Smooth muscle cell of the brain vasculature (primary cell): ENCODE results near the gene AQR.
"Not testable (repeated sequence)": the region's sequence is repeated elsewhere in the genome, so short reads cannot be mapped to it uniquely, and the experiment has no call there.

Experiments
- DNase-seq: peaks from one replicate; pipeline ENCODE4 v3.0.0-alpha.2; 2012; ENCODE audit warnings: low read depth, low spot score

AQR gene

DNA sequence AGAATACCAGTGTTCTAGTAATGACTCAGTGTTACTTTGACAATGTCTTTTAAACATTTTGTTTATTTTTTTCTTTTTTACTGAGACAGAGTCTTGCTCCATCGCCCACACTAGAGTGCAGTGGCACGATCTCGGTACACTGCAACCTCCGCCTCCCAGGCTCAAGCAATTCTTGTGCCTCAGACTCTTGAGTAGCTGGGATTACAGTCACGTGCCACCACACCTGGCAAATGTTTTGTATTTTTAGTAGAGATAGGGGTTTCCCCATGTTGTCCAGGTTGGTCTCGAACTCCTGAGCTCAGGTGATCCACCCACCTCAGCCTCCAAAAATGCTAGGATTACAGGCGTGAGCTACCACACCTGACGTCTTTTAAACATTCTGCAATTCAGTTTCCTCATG, 15.7 kb downstream of the AQR start:
- no peak for DNase-seq

DNA sequence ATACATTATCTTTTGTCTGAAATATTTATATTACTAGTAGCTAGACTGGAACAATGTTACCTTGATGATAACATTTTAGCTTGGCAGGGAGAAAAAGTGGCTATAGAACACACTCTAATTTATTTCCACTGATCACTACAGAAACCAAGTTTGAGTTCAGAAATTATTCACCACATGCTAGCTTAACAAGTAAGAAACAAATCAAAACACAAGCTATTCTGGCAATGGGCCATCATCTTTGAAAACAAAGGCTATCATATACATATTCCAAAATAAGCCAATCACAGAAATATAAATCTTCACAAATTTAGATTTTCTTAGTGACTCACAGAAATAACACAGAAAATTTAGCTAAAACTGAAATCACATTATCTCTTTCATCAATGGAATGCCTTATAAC, 17.1 kb downstream of the AQR start:
- DNase-seq = no peak

DNA sequence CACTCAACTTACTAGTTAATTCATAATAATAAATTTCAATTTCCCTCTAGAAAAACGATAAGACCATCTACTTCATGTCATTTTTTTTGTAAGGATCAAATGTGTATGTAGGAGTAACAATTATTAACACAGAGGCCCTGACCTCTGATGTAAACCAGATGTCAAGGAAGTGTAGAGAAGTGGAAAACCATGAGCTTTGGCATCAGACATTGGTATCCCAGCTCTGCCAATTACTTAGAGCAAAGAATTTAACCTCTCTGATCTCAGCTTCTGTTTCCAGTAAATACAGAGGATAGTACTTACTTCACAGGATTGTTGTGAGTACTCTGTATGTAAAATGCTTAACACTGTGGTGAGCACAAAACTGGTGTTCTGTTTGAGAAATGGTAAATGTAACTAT, 17.5 kb downstream of the AQR start:
- DNase-seq = no peak

DNA sequence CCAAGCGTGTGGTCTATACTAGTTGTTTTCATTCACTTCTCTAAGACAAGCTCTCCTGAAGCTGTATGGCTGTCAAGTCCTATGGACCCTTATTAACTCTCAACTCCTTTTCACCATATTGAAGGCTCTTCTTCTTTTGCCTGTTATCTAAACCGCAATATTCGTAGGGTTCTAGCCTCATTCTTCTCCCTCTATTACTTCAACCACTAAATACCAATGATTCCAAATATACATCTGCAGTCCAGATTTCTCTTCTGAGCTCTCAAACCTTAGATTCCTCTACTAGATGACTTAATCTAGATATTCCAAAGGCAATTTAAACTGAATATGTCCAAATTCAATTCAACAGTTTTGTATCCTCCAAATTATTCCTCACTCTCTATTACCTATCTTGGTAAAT, 24.6 kb downstream of the AQR start:
- no peak for DNase-seq

DNA sequence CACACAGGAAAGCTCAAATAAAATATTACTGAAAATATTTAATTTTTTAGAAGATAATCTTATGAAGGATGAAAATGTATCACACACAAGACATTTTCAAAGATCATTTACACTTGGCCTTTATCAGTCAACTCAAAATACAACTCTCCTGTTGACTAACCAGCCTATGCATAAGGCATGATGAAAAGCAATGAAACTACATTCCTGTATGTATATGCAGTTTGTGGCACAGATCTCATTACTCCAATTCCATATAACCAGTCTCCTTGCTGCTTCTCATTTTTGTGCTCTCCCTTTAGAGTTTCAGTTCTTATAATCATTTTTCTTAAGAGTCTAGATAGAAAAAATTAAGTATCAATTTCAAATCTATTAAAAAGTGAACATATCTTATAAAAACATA, 25.8 kb downstream of the AQR start:
- DNase-seq = no peak

DNA sequence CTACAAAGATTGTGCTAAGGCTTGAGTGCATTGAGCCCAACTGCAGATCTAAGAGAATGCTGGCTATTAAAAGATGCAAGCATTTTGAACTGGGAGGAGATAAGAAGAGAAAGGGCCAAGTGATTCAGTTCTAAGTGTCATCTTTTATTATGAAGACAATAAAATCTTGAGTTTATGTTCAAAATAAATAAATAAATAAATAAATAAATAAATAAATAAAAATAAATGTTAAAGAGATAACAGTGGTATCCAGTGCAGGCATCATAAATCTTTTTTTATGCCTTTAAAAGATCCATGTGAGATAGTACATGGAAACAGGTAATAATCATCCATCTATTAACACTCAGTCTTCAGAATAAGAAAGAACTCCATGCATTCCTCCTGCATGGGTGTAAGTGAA, 26.3 kb downstream of the AQR start:
- DNase-seq = not testable (repeated sequence)

DNA sequence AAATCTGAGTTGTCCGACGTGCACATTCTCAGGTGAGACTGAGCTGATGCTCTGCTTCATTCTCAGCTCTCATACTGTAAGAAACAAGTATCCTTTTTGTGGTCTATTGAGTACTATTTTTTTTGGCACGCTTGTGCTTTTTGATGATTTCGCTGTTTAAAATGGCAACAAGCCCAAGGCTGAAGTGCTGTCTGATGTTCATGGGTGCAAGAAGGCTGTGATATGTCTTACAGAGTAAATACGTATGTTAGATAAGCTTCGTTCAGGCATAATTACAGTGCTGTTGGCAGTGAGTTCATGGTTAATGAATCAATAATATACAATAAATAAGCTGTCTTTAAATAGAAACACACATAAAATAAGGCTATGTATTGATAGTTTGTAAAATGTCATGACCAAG, 27.2 kb downstream of the AQR start:
- DNase-seq = peak; percentile 55

DNA sequence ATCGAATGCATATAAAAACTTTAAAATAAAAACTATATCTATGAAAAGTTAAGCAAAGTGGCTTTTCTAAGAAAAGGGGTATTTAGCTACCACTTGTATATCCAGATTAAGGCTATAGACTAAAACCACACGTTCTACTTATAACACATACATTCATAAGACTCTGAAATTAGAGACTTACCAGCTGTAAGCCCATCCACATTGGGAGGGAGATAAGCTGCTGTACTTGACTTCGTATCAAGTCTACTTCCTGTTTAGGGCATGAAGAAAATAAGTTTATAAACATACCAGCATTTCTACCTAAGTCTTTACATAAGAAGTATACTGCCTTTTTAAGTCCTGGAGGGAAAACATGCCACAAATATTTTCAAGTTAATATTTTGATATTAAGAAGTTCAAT, 27.7 kb downstream of the AQR start:
- DNase-seq = no peak

DNA sequence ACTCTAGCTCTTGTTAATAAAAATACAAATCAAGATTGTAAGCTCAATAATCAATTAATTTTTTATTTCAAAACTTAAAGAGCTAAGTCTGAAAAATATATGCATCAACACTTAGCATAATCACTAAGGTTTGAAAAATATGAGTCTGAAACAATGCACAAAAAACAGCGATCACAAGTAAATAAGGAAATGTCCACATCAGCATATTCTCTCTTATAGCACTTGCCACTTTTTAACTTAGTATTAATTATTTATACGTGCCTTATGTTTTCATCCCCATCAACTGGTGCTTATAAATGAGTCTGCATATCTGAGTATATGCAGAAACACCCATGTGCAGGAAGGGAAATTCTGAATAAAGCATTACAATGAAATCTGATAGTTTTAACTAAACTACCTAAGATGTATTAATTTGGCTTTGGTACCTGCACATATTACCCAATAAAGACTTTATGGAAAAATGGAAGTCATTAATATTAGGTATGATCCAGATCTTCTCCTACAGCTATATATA, 28.3 kb downstream of the AQR start:
- DNase-seq = no peak

DNA sequence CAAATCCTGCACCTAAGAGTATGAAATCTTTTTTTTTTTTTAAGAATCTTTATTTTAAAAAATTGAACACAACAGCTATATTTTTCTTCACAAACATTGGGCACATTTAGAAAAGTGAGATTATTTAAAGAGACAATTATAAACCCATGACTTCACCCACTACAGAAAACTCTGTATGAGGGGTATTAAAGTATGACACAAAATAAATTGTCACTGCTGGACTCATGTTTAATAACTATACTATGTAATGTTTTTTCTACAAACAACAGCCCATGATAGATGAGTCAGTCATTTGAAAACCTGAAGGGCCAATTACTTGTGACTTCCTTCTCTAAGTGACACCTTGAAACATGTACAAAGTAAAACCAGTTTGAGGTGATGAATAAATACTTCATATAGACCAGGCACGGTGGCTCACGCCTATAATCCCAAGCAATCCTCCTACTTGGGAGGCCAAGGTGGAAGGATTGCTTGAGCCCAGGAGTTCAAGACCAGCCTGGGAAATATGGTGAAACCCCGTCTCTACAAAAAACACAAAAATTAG, 36.0 kb downstream of the AQR start:
- DNase-seq = no peak

DNA sequence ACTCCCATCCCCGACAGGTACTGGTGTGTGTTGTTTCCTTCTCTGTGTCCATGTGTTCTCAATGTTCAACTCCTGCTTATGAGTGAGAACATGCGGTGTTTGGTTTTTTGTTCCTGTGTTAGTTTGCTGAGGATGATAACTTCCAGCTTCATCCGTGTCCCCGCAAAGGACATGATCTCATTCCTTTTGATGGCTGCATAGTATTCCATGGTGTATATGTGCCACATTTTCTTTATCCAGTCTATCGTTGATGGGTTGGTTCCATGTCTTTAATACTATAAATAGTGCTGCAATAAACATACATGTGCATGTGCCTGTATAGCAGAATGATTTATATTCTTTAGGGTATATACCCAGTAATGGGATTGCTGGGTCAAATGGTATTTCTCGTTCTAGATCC, 41.2 kb downstream of the AQR start:
- DNase-seq = not testable (repeated sequence)

DNA sequence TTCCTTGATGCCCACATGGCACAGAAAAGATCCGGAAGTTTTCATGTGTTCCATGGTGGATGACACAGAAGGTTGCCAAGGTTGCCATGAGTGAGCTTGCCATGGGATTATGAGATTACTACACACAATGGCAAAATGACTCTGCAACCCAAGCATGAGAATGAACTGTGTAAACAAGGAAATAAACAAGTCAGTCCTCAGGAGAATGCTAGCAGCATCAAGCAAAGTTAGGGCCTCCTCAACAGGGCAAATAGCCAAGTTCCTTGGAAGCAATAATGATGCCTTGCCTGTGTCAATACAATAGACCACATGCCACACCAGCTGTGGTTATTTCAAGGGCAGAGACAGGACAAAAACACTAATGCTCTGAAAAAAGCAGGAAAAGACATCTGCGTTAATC, 41.8 kb downstream of the AQR start:
- DNase-seq = no peak

DNA sequence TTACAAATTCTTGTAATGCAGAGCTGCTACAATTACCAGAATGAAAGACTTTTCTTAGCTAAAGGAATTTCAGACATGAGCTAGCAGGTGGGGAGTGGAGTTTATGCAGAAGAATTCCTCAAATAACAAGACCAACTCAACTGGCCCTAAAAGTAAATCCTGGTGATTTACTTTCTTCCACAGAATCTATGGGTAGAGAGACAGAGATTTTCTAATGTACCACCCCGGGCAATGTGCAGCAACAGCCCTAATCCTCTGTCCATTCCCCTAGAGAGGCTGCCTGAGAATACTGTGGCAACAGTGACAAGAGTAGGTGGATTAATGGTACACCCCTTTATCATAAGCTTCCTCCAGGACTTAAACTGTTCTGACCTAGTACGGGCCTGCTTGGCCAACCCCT, 55.2 kb downstream of the AQR start:
- no peak for DNase-seq

DNA sequence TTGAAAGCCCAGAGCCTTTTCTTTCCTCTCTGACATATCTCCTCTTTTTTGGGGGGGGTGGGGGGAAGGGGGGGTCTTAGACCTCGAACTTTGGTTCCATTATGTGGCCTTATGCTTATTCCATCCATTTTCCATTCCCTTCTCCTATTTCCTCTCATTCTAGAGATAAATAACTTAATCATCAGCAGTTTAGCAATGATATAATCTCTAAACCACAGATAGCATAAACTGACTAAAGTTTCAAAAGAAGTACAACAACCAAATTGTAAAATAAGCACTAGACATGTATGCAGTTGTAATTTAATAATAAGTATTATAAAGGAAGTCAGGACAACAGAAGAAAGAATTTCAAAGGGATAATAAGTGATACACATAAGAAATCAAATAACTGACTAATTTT, 64.5 kb downstream of the AQR start:
- no peak for DNase-seq

DNA sequence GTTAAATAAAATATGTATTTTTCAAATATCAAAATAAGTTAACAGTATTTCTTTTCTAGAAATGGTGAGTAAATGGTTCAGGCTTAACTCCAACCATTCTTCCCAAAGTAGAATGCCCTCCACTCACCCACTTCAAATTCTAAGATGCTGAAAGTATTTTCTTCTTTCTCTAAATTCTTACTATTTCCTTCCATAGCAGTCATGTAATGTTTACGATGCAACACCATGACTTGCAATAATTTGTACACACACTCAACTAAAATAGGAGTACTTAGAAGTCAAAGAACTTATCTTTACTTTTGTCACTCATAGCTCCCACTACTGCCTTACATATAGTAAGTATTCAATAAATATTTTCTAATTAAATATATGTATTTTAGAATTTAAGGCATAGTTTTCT, 65.0 kb downstream of the AQR start:
- DNase-seq = no peak

DNA sequence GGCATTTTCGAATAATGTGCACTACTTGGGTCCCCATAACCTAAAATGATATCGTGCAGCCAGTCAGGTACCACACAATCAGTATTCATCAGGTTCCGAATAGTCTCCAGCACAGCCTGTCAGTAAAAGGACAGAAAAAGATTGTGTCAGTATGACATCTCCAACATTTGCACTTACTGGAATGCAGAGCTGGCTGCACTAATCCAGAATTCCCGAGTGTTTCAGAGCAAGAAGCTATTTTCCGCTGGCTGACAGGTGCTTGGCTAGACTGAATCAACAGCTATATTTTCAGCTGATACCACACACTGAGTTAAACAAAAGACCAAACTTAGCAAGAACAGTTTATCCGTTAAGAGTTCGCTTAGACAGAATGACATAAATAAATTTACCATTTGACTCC, 68.8 kb downstream of the AQR start:
- no peak for DNase-seq

DNA sequence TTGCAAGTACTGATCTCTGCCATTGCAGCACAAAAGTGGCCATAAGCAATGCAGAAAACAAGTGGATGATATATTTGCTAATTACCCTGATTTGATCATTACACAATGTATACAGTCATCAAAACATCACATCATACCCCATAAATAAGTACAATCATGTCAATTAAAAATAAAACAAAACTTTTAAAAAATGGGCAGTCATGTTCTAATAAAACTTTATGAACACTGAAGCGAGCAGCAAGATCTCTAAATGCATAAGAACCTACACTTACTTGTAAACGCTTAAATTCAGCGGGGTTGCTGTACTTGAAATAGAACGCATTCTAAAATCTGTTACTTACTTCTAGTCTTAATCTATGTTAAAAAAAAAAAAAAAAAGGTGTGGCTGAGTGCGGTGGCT, 73.4 kb downstream of the AQR start:
- DNase-seq = no peak

DNA sequence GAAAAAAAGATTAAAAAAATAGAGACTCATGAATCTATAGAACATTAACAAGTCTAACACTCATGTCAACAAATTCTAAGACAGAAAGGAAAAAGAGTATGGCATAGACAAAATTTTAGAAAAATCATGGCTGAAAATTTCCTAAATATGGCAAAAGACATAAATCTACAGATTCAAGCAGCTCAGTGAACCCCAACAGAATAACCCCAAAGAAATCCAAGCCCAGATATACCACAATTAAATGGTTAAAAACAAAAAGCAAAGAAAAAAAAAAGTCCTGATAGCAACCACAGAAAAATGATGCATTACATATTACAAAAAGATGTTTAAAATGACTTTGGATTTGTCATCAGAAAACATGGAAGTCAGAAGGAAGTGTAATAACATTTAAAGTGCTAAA, 75.6 kb downstream of the AQR start:
- no peak for DNase-seq

DNA sequence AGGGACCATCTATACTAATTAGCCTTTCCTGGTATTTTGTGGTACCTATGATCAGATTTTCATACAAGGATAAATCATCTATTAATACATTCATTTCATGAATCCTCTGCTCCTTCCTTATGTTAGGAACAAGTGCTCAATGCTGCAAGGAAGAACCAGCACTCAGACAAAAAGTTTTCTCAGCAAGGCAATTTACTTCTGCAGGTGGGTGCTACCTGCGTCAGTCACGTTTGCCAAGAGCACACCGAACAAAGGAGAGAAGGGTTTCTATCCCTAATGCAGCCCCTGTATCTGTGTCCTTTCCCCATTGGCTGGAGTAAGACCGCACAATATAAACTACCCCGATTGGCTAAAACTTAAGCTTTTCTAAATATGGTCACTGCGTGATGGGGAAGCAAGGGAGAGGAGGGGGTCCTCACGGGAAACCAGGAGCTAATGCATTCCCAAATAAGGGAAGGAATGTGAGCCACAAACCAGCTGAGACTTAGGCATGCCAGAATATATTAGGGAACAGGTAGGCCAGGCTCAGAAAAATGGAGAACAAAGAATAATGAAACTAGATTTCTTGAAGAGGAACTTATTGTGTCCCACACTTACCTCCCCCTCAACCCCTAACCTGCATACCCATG, 76.5 kb downstream of the AQR start:
- DNase-seq = no peak

DNA sequence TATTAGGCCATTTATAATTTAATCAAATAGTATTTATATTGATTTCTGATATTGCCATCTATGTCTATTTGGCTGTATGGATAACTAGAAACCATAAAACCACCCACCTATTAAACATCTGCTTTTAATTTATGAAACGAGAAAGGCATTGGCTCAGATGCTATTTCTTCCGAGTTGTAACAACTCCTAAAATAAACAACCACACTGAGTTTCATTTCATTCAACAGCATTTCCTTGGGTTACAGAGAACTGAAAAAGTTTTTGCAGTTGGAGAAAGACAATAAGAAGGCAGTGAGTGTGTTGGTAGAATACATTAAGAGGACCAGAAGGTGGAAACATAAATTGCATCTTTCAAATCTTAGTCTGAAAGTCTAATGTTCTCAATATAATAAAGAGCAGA, 79.1 kb downstream of the AQR start:
- no peak for DNase-seq

DNA sequence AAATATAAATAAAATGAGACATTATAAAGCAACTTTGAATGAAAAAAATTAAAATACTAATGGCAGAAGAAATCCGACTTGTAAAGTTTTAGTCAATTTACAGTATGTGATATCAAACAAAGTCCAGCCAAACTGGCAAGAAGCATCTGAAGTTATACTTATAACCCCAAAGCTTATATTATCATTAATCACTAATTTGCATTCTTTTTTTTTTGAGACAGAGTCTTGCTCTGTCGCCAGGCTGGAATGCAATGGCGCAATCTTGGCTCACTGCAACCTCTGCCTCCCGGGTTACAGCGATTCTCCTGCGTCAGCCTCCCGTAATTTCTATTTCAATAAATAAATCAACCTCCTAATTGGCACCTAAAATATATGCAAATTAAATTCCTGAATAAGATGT, 80.1 kb downstream of the AQR start:
- no peak for DNase-seq

DNA sequence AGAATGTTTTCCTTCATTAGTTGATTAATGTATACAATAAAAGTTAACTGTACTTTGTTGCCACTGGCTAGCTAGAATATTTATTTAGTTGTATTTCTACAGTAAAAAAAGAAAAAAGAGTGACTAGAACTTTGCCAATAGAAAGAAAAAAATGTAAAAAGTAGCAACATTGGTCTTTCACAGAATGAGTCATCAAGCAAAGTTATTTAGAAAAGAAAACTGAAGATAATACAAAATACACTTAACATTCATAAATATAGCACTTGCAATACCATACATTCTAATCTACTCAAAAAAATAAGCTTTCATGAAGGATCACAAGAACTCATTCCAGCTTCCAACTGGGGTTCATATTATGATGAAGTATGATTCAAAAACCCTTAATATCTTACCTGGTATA, 83.4 kb downstream of the AQR start:
- DNase-seq = no peak

DNA sequence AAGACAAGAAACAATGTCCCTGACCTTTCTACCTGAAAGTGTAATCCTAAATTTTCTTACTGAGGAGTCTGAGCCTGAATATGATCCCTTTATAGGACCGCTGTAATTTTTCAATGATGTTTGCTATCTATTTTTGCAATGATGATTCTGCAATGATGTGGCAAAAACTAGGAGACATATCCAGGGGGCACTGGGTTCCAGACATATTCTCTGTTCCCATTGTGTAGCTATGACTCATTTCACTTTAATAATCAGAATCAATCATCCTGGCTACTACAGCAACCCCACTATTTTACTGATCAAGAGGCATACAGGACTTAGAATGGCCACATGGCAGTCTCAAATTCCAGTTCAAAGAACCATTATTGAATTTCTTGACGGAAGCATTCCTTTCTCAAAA, 85.9 kb downstream of the AQR start:
- DNase-seq = no peak

DNA sequence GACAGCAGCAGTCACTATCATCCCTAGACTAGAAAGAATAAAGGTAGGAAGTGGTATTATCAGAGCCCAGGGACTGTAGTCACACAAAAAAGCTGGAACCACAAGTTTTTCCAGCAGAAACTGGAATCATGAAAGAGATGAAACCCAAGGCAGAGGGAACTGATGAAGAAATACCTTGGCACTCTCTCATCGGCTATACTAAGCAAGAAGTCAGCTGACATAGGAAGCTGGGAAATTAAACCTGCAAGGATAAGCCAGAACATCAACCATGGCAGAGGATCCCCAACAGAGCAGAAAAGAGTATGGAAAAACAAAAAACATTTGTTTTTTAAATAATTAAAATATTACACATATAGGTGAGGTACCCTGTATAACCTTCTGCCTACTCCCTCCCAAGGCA, 86.5 kb downstream of the AQR start:
- DNase-seq = no peak
